Right lobe of liver (tissue), 6 donors: ENCODE results near the gene BFSP1. TPM values are rescaled to one million over a fixed set of nuclear protein-coding genes. Genes with fewer than 3 reads are reported as not detected.

ENCODE experiments used
- ATAC-seq, 4 donors: fragments of 200-7000 bp; cut with Tn5 transposase; one replicate each; pipeline ENCODE4 v1.9.1; 2020; ENCODE audit warnings: mild to moderate bottlenecking in 4 of 4, moderate library complexity in 4 of 4
- DNase-seq, 3 donors: peaks; one replicate each; pipeline ENCODE4 v3.0.0-alpha.2; 2020
- H3K27ac ChIP-seq, 3 donors: fragments of 200-600 bp; one replicate each; pipeline ENCODE4 v1.8.0; 2022
- H3K27me3 ChIP-seq, 2 donors: fragments of 200-600 bp; one replicate each; pipeline ENCODE4 v1.8.0; 2022
- H3K36me3 ChIP-seq, 4 donors: fragments of 200-600 bp; sonication (generic) in 1 of 4; one replicate each; pipeline versions ENCODE4 v1.5.1 to v1.8.0; 2017 to 2022; ENCODE audit warnings: control low read depth in 1 of 4
- H3K4me1 ChIP-seq, 4 donors: fragments of 200-600 bp; sonication (generic) in 1 of 4; one replicate each; pipeline versions ENCODE4 v1.5.1 to v1.8.0; 2017 to 2022; ENCODE audit warnings: control low read depth in 1 of 4
- H3K4me3 ChIP-seq, 3 donors: fragments of 200-600 bp; one replicate each; pipeline ENCODE4 v1.8.0; 2022
- H3K9me3 ChIP-seq, 4 donors: fragments of 200-600 bp; sonication (generic) in 1 of 4; one replicate each; pipeline versions ENCODE4 v1.5.1 to v1.8.0; 2017 to 2022; ENCODE audit warnings: control low read depth in 1 of 4
- CTCF ChIP-seq, 4 donors: fragments of 200-600 bp in 3 of 4; fragments of 450-650 bp in 1 of 4; IDR thresholded peaks; one replicate each; pipeline versions ENCODE4 v1.5.1 to v1.8.0; 2016 to 2022; ENCODE audit warnings: antibody characterized with exemption in 4 of 4, mild to moderate bottlenecking in 2 of 4
- POLR2A ChIP-seq: fragments of 450-650 bp; IDR thresholded peaks from one replicate; pipeline ENCODE4 v1.6.1; 2017; ENCODE audit warnings: antibody characterized with exemption, mild to moderate bottlenecking
- WGBS: methylation state at CpG from one replicate; pipeline ENCODE4 v1.1.6; 2018; ENCODE audit warnings: low coverage, low lambda C conversion rate; ENCODE audit not compliant: insufficient coverage; ENCODE audit errors: missing lambda C conversion rate; 5-methylcytosine and 5-hydroxymethylcytosine counted together
- intact Hi-C, 2 donors: fragments of 100-400 bp; cut with DNase I; formaldehyde crosslinking; loops; one replicate each; pipeline versions ENCODE4 v1.11.2 to v1.14.1; 2022
- total RNA-seq, 6 experiments: library from RNA; depleted of rRNA in 2 of 6; stranded (reverse); fragments of >200 nt in 2 of 6; fragmentation: NEBNext Ultra II Directional in 3 of 6; extraction: Animal tissue kit (Norgen Biotek cat#: 25700) in 3 of 6; gene quantifications; one replicate each; pipeline versions ENCODE4 v1.1.0 to v1.2.4, GENCODE V29; 2016 to 2023
- donor health status: DM: no; HTN: yes; CAD: no.
- donor health status: DM: no; HTN: no; CAD: no.
- donor health status: DM: no; HTN: no; CAD: no.
- donor health status: DM: no; HTN: yes; CAD: no.
- donor health status: DM: no; HTN: yes; CAD: no.

Gene BFSP1
- total RNA-seq, 6 experiments from 2014 or later, result 0.16 to 0.68 (median 0.25) TPM

- Histone ChIP-seq H3K27me3 (no peaks in the 10 kb centered on the region), H3K4me3 (peak overlapping the region; percentile 29 to 49 (median 43)), H3K9me3 (no peaks in the 10 kb centered on the region), H3K4me1 (peaks cover 0 to 9% (median 0%) of the 10 kb centered on the region in 4 donors), H3K36me3 (no peaks in the 10 kb centered on the region), H3K27ac (no peak overlapping the region)
- ATAC-seq (peak in 1 of 4 donors; percentile 9), DNase-seq (peak in 1 of 3 donors; percentile 48)
- 71% methylated on average over 12 of the region's 19 CpGs for WGBS
- intact Hi-C loops, result no loop called here
- TF ChIP-seq CTCF (IDR thresholded peaks at IDR 0.05) (no peak), POLR2A (no peak)
Measured at GRCh38 chr20:17505636-17506517, 25.3 kb downstream of the BFSP1 start.

- TF ChIP-seq POLR2A, result no peak
- TF ChIP-seq CTCF (IDR thresholded peaks at IDR 0.05), result peak; percentile 58 to 73 (median 69)
- intact Hi-C loops, result no loop called here
Measured at GRCh38 chr20:17504898-17505635, 26.1 kb downstream of the BFSP1 start.

GRCh38 chr20:17504066-17504897 lies 26.9 kb downstream of the BFSP1 start:
- TF ChIP-seq CTCF (IDR thresholded peaks at IDR 0.05) (no peak), POLR2A (no peak)
- intact Hi-C loops, result no loop called here
- H3K4me3 ChIP-seq, result peak overlapping the region; percentile 29 to 49 (median 43)
- no peaks in the 10 kb centered on the region for H3K36me3 ChIP-seq
- no peaks in the 10 kb centered on the region for H3K27me3 ChIP-seq
- H3K27ac ChIP-seq, result no peak overlapping the region
- H3K4me1 ChIP-seq, result peaks cover 0 to 9% (median 0%) of the 10 kb centered on the region in 4 donors
- ATAC-seq (peak; percentile 47 to 68 (median 60)), DNase-seq (peak in 2 of 3 donors; percentile 36 to 48)
- 28% methylated on average over 15 of the region's 23 CpGs for WGBS
- no peaks in the 10 kb centered on the region for H3K9me3 ChIP-seq

More at GRCh38 chr20:17504898-17505635, 26.1 kb downstream of the BFSP1 start:
- H3K27ac ChIP-seq, result peak overlapping the region in 1 of 3 donors; percentile 4
- peak; percentile 81 to 88 (median 84) for ATAC-seq
- 0% methylated on average over 11 of the region's 30 CpGs for WGBS
- H3K4me1 ChIP-seq, result peaks cover 0 to 9% (median 0%) of the 10 kb centered on the region in 4 donors
- peak; percentile 57 to 73 (median 70) for DNase-seq
- H3K9me3 ChIP-seq, result no peaks in the 10 kb centered on the region
- H3K36me3 ChIP-seq, result no peaks in the 10 kb centered on the region
- H3K4me3 ChIP-seq, result peak overlapping the region; percentile 29 to 49 (median 43)
- H3K27me3 ChIP-seq, result no peaks in the 10 kb centered on the region
